SU-DHL-6 (cell line): ENCODE results near the gene CHST13.
"Not testable (repeated sequence)": the region's sequence is repeated elsewhere in the genome, so short reads cannot be mapped to it uniquely, and the experiment has no call there.

ENCODE experiments used
- CTCF ChIP-seq: fragments of 200-600 bp; sonication (generic); IDR thresholded peaks from one replicate; pipeline ENCODE4 v1.5.1; 2017; ENCODE audit warnings: antibody characterized with exemption, mild to moderate bottlenecking, low read length, moderate library complexity; ENCODE audit not compliant: insufficient read depth, poor library complexity, severe bottlenecking
- EZH2phosphoT487 ChIP-seq: fragments of 200-600 bp; sonication (generic), shearing (Covaris generic); conservative IDR thresholded peaks from 2 replicates; pipeline ENCODE4 v1.6.1; 2018; ENCODE audit warnings: mild to moderate bottlenecking, antibody characterized with exemption, low read length, moderate library complexity, mixed read lengths

- TF ChIP-seq CTCF, EZH2phosphoT487: not testable (repeated sequence)
Observed at GRCh38 chr3:126591515-126591914, 67.6 kb downstream of the CHST13 start.
